GM15510 (cell line): ENCODE data around the gene HAND2.

Experiments
- POLR2A ChIP-seq: IDR thresholded peaks from 3 replicates; pipeline ENCODE4 v1.6.1; 2011; ENCODE audit warnings: borderline replicate concordance; ENCODE audit not compliant: insufficient read length; ENCODE audit errors: extremely low read depth

The HAND2 gene

GRCh38 chr4:173529477-173530325, at the start of gene HAND2:
Gene HAND2 (minus strand): TSS chr4:173530229. CDS start chr4:173529289, 940 bp downstream.
- TF ChIP-seq POLR2A: no peak

- no peak for TF ChIP-seq POLR2A
Observed at GRCh38 chr4:173578956-173579355, 48.9 kb upstream of the HAND2 start.

GRCh38 chr4:173577963-173578362, 47.9 kb upstream of the HAND2 start:
- TF ChIP-seq POLR2A: no peak

DNA sequence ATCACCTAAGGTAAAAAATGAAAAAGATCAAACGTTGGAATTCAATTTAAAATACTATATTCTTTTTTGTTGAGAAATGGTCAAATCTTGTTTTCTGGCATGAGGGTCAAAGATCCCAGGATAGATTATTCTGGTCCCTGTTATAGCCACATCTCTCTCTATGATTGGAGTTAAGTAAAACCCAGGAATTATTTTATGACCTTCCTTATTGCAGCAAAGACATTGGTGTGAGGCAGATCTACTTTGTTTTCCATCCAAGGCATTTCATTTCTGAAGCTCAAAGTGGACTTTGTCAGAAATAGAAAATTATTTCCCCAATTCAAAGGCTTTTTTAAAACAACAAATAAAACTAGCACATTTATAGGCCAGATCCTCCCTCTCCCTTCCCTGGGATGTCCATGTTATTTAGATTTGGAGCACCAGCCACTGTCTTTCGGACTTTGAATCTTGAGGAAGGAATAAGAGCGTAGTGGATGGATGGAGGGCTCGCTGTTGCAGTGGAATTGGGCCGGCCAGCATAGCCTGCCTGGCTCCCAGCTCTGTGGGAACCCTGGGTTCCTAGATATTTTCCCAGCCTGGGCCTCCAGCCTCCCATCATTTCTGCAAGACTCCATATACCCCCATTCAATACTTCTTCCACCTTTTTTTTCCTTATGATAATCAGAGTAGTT, 45.6 kb upstream of the HAND2 start:
- TF ChIP-seq POLR2A: no peak

DNA sequence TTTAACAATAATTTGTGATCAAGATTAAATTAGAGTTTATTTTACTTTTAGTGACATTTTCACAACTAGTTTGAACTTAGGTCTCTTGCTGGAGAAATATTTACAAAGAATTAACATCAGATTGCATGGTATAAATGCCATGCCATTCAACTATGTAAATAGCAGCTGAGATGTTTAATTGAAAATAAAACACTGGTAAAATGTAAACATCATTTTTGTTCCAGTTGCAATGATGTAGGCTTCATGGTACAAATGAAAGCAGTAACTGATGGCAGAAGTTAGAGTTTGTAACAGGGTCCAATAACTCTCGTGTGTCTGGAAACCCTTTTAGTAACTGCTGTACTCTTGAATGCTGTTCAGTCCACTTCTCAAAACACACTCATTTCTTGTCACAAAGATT, 43.7 kb upstream of the HAND2 start:
- TF ChIP-seq POLR2A: no peak

- no peak for TF ChIP-seq POLR2A
Observed at GRCh38 chr4:173573286-173573685, 43.3 kb upstream of the HAND2 start.

DNA sequence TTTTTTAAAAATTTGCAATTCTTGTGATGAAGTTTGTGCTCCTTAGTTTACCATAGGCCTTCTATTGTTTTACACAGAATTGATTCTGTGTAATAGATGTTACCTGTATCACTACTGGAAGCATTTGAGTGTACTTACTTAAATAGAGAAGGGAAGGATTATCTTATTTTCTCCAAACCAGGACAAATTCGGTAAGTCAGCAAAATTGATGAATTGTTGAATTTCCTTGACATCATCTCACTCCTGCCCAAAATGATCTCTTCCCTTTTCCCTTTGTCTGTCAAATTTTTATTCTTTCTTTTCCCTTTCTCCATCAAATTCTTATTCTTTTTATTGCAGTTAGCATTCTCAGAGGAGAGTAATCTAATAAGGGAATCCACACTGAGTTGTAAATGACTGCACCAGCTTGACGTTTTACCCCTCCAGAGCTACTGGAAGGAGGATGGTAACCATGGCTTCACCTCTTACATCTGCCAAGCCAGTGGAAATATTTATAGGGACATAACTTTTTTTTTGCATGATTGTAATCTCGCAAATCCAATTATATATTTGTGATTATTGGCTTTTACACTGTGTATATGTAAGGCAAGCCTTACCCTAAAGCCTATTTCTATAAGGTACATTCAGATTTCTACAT, 42.6 kb upstream of the HAND2 start:
- no peak for TF ChIP-seq POLR2A

GRCh38 chr4:173571620-173572019, 41.6 kb upstream of the HAND2 start:
- no peak for TF ChIP-seq POLR2A

DNA sequence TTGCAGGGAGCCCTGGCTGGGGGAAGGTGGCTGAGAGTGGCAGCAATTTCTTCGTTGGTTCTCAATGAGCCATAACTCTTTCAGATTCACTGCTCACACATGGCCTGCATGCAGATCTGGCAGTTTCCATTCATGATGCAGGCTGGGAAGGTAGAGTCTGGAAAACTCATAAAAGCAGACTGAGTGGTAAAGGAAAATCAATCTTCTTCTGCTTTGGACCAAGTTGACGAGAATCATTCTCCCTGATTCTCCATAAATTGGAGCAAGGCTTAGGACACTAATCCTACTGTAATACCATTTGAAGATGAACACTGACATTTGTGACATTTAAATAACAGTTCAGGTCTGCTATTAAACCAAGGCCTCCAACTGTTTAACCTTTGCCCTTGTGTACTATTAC, 35.3 kb upstream of the HAND2 start:
- no peak for TF ChIP-seq POLR2A

GRCh38 chr4:173564461-173564860, 34.4 kb upstream of the HAND2 start:
- no peak for TF ChIP-seq POLR2A

GRCh38 chr4:173560896-173561295, 30.9 kb upstream of the HAND2 start:
- no peak for TF ChIP-seq POLR2A

- no peak for TF ChIP-seq POLR2A
Observed at GRCh38 chr4:173556398-173557131, 26.5 kb upstream of the HAND2 start.

DNA sequence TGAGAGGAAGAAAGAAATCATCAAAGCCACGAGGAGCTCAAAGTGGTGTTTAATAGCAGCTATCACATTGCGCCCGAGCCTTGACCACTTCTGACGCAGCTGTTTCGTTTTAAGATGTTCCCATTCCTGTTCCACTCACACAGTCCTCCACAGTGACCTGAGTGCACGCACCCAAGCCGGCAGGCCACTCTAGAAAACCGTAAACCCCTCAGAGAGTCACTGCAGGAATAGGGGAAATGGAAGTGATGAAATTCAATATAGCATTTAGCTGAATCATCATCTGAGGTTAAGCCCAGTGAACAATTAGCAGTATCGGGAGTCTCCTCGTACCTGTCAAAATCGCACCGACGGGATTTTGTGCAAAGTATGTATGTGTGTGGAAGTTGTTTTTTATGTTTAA, 17.9 kb upstream of the HAND2 start:
- TF ChIP-seq POLR2A: no peak

- no peak for TF ChIP-seq POLR2A
Observed at GRCh38 chr4:173546776-173547175, 16.7 kb upstream of the HAND2 start.

- TF ChIP-seq POLR2A: no peak
Observed at GRCh38 chr4:173545440-173545839, 15.4 kb upstream of the HAND2 start.
